GM18526 (cell line): ENCODE data around the gene FLVCR1.

ENCODE experiments used
- POLR2A ChIP-seq: IDR thresholded peaks from 3 replicates; pipeline ENCODE4 v1.6.1; 2011; ENCODE audit not compliant: insufficient read length; ENCODE audit errors: extremely low read depth

The FLVCR1 gene

DNA sequence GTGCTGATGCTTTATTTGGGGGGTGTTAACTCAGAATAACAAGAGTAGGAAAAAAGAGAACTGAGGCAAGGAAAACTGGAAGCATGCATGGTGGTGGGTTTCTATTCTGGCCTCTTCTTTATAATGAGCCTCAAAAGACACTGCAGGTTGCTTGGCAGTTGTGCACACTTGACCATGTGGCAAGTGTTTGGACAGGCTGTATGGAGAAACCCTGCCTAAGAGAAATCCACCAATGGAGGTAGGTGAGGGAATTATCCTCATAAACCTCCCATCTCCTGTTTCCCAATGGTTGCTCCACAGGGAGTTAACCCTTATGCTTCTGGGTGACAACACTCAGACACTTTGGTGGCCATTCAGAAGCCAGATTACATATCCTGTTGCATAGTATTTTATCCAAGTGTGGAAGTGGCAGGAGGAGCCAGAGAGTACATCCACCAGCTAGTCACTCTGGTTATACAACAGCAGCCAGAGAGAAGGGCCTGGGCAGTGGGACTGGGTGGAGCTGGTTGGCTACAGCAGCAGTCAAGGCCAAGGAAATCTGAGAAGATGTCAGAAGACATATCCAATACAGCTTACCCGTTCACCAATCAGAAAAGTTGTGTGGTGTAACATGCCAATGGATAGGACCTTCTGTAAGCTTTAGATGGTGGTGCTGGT, 75.9 kb downstream of the FLVCR1 start:
- no peak for TF ChIP-seq POLR2A

- no peak for TF ChIP-seq POLR2A
These were observed 77.4 kb downstream of the FLVCR1 start for GRCh38 chr1:212935387-212935981.

- no peak for TF ChIP-seq POLR2A
These were observed 79.0 kb downstream of the FLVCR1 start for GRCh38 chr1:212937034-212937433.

DNA sequence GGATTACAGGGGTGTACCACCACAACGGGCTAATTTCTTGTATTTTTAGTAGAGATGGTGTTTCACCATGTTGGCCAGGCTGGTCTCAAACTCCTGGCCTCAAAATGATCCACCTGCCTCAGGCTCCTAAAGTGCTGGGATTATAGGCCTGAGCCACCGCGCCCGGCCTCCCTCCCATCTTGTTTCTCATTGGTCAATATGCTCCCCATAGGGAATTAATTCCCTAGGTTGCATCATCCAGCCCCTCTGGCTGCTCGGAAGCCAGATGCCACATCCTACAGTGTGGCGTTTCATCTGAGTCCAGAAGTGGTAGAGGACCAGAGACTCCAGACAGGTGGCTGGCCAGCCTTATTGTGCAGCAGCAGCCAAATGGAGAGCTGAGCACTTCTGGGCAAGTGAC, 80.8 kb downstream of the FLVCR1 start:
- no peak for TF ChIP-seq POLR2A

DNA sequence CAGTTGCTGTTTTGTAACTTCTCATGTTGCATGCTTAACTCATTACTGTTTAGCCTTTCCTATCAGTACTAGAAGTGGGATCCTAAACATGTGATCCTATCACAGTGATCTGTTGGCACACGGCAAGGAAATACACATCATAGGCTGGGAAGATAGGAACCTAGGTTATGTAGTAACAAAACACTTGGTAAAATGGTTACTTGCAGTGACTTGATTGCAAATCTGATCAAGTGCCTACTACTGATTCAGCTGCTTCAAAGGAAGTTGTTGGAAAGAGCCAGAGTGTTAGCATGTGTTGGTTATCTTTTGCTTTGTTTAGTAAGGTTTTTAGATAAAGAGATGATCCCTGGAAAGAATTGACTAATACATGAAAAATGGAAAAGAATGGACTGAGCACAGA, 83.4 kb downstream of the FLVCR1 start:
- TF ChIP-seq POLR2A: no peak

DNA sequence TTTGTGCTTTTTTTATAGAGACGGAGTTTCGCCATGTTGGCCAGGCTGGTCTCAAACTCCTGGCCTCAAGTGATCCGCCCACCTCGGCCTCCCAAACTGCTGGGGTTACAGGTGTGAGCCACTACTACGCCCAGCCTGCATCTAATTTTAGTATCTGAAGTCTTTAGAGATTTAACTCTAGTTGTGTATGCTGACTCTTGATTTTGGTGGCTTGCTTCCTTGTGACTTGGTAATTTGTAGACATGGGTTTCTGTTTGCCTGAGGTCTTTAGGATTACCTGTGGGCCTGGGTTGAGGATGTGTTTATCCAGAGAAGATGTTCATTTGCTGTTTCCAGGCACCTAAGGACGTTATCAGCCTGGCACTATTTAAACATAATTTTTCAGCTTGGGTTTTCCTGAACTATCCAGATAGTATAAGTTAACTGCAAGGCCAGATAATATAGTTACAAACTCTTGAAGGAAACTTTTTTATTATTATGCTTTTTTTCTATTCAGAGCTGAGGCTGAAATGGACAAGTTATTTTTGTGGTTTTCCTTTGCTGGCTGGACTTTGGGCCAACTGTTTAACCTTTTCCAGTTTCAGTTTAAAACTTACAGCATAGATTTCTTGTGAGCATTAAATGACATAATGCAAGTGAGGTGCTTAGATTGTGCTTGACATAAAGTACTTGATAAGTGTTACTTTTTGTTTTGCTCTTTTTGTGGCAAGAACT, 84.8 kb downstream of the FLVCR1 start:
- no peak for TF ChIP-seq POLR2A

DNA sequence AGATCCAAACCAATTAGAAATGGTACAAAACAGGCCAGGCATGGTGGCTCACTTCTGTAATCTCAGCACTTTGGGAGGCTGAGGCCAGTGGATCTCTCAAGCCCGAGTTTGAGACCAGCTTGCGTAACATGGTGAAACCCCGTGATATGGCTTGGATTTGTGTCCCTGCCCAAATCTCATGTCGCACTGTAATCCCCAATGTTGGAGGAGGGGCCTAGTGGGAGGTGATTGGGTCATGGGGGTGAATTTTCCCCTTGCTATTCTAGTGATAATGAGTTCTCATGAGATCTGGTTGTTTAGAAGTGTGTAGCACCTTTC, 85.3 kb downstream of the FLVCR1 start:
- TF ChIP-seq POLR2A: no peak

- TF ChIP-seq POLR2A: no peak
These were observed 86.3 kb downstream of the FLVCR1 start for GRCh38 chr1:212944229-212944901.

DNA sequence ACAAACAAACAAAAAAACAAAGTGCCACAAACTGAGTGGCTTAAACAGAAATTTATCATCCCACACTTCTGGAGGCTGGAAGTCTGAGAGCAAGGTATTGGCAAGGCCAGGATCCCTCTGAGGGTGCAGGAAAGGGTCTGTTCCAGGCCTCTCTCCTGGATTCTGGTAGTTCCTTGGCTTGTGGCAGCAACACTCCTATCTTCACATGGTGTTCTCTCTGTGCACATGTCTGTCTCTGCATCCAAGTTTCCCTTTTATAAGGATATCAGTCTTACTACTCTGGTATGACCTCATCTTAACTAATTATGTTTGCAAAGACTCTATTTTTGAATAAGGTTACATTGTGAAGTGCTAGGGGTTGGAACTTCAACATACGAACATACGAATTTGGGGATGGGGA, 87.0 kb downstream of the FLVCR1 start:
- no peak for TF ChIP-seq POLR2A

GRCh38 chr1:212945463-212946160, 87.5 kb downstream of the FLVCR1 start:
- TF ChIP-seq POLR2A: no peak

DNA sequence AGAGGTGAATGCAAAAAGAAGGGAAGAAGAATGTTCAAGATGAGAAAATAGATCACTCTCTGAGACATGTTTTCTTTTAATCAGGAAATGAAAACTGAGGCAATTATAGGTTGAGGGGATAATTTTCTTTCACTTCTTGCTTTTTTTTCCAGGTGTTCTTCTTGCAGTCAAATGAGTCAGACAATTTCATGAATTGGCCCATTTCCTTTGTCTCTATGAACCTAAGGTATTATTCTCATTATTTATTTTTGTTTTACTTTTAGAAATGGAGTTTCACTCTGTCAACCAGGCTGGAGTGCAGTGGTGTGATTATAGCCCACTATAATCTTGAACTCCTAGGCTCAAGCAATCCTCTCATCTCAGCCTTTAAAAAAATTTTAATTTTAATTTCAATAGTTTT, 88.8 kb downstream of the FLVCR1 start:
- no peak for TF ChIP-seq POLR2A
